SK-N-SH (cell line): ENCODE results near the gene BRD9.

Experiments
- ELF1 ChIP-seq: IDR thresholded peaks from 2 replicates; pipeline ENCODE4 v1.4.0; 2012
- GABPA ChIP-seq: IDR thresholded peaks from 2 replicates; pipeline ENCODE4 v1.4.0; 2012; ENCODE audit warnings: low read depth, mild to moderate bottlenecking
- MXI1 ChIP-seq: IDR thresholded peaks from 2 replicates; pipeline ENCODE4 v1.6.1; 2012; ENCODE audit warnings: mild to moderate bottlenecking, low read depth, low read length, improper control_type of control experiment
- NRF1 ChIP-seq: IDR thresholded peaks from 2 replicates; pipeline ENCODE4 v1.6.1; 2012; ENCODE audit warnings: low read depth, mild to moderate bottlenecking, low read length
- POLR2AphosphoS5 ChIP-seq: IDR thresholded peaks from 2 replicates; pipeline ENCODE4 v1.6.1; 2012; ENCODE audit warnings: low read depth, low read length
- RAD21 ChIP-seq: IDR thresholded peaks from 2 replicates; pipeline ENCODE4 v1.6.1; 2012; ENCODE audit warnings: mild to moderate bottlenecking, low read length
- TAF1 ChIP-seq: IDR thresholded peaks from 2 replicates; pipeline ENCODE4 v1.6.1; 2012; ENCODE audit warnings: low read depth, mild to moderate bottlenecking, low read length, moderate library complexity, borderline replicate concordance
- TCF12 ChIP-seq: IDR thresholded peaks from 2 replicates; pipeline ENCODE4 v1.4.0; 2012

DNA sequence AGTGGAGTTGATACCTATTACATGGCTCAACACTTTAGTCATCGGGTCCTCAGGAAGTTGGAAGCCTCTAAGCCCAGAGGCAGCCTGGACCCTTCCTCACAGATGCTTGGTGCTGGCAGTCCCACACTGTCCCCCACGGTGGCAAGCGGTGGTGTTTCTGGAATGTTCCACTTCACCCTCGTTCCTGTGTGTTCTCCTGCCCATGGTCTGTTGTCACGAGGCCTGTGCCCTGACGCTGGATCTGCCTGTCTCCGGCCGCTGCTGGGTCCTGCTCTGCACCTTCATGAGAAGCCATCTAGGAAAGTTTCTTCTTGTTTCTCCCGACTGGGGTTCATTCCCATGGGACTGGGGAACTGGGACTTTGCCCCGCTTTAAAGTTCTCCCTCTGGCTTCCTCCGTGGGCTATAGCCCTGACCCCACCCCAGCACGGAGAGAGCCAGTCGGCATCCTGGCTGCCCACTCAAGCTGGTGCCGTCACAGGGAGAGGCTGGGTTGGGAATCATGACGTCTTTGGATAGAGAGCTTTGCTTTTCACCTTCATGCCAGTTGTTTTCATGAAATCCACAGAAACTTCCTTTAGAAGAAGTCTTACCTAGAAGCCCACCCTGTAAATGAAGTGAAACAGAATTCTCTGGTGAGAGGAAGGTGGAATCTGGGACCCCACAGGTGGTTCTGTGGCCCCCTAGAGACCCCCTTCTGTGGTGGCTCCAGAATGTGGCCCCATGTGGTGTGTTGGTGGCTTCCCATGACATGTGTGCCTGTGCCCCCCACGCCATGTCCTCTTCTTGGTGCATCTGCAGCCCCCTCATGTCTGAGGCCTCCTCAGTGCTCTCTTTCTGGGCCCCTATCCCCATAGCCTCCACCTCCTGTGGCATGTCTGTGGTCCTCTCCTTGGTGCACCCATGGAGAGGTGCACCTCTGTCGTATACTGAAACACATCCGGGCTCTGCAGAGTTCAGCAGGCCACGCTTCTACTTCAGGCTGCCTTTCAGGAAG is 43.8 kb upstream of the BRD9 start:
- no peak for TF ChIP-seq ELF1
- TF ChIP-seq NRF1: no peak
- no peak for TF ChIP-seq RAD21
- no peak for TF ChIP-seq TAF1
- no peak for TF ChIP-seq GABPA
- TF ChIP-seq POLR2AphosphoS5: no peak
- TF ChIP-seq MXI1: no peak
- TF ChIP-seq TCF12: no peak
